ENCODE results near the gene DUOX2. TPM values are rescaled to one million over a fixed set of nuclear protein-coding genes. Genes with fewer than 3 reads are reported as not detected.
"Not testable (repeated sequence)": the region's sequence is repeated elsewhere in the genome, so short reads cannot be mapped to it uniquely, and the experiment has no call there.

Gene DUOX2
- total and polyA plus RNA-seq, 2 of the 13 experiments (the other 11 are each of a cell fraction or from before 2014, with no cell fraction given) = 0.08 TPM; not detected in 1

GRCh38 chr15:45106002-45106790 is 7.8 kb downstream of the DUOX2 start (continued):
- TF ChIP-seq CBX2 (IDR thresholded peaks at IDR 0.05; ENCODE audit: low read depth, low read length) (no peak), CBX2 (CRISPR knock-in tag; IDR thresholded peaks at IDR 0.05; ENCODE audit: low read depth) (no peak), TCF7 (IDR thresholded peaks at IDR 0.05; ENCODE audit: low read depth) (no peak), SOX13 (IDR thresholded peaks at IDR 0.05) (no peak), SOX13 (CRISPR knock-in tag; conservative IDR thresholded peaks at IDR 0.05 in 1 of 2, IDR thresholded peaks at IDR 0.05 in 1 of 2) (no peak), ZNF577 (CRISPR knock-in tag; IDR thresholded peaks at IDR 0.05; ENCODE audit: borderline replicate concordance, low read depth) (no peak), ZNF543 (CRISPR knock-in tag; IDR thresholded peaks at IDR 0.05) (no peak)

GRCh38 chr15:45105586-45105985 is 8.4 kb downstream of the DUOX2 start:
- Histone ChIP-seq H3K4me2 (ENCODE audit: low read depth, low read length) (no peak overlapping the region), H3K9ac (ENCODE audit: insufficient read depth, low read depth, low read length) (no peak overlapping the region), H3K9me3 (ENCODE audit: low read length) (no peaks in the 10 kb centered on the region), H3K27me3 (ENCODE audit: control insufficient read depth in 1 of 2, insufficient read depth in 2 of 2, low read length in 2 of 2) (peaks cover 6 to 39% of the 10 kb centered on the region in 2 experiments; a peak in 4 of 5 replicates), H3K4me1 (ENCODE audit: insufficient read depth, low read length) (no peaks in the 10 kb centered on the region), H3K36me3 (replicated peaks in 1 of 2; ENCODE audit: control insufficient read depth in 1 of 2, insufficient read depth in 2 of 2, low read length in 2 of 2) (no peaks in the 10 kb centered on the region), H3K79me2 (ENCODE audit: insufficient read depth, low read length) (no peaks in the 10 kb centered on the region), H3K4me3 (replicated peaks in 1 of 3; ENCODE audit: insufficient read depth in 1 of 3, low read depth in 2 of 3, low read length in 3 of 3) (no peak overlapping the region), H2AFZ (ENCODE audit: low read length) (no peak overlapping the region), H4K20me1 (ENCODE audit: insufficient read depth, low read length) (no peaks in the 10 kb centered on the region), H3K27ac (ENCODE audit: extremely low read length, insufficient read depth, low read length) (no peak overlapping the region)
- ATAC-seq (no peak), FAIRE-seq (no peak), DNase-seq (ENCODE audit: low spot score) (no peak)
- ChIA-PET POLR2A (no interaction called here), CTCF (ENCODE audit: low intra/inter-chr PET ratio, low total read pairs) (no interaction called here)
- intact Hi-C loops (cut with micrococcal nuclease; ENCODE audit: unreplicated experiment) (no loop called here), in situ Hi-C loops (cut with HindIII; ENCODE audit: extremely low pct_ligation_motif_present, low pct_unique_long_range_greater_than_20kb) (no loop called here)
- no TSS peak for BruUV-seq (replicated peaks)
- TF ChIP-seq ISL2 (CRISPR knock-in tag; IDR thresholded peaks at IDR 0.05) (no peak), RAD21 (CRISPR knock-in tag; IDR thresholded peaks at IDR 0.05) (no peak), ONECUT2 (CRISPR knock-in tag; IDR thresholded peaks at IDR 0.05) (no peak), HOXA7 (CRISPR knock-in tag; IDR thresholded peaks at IDR 0.05) (no peak)
- TF ChIP-seq, protein P1, sequence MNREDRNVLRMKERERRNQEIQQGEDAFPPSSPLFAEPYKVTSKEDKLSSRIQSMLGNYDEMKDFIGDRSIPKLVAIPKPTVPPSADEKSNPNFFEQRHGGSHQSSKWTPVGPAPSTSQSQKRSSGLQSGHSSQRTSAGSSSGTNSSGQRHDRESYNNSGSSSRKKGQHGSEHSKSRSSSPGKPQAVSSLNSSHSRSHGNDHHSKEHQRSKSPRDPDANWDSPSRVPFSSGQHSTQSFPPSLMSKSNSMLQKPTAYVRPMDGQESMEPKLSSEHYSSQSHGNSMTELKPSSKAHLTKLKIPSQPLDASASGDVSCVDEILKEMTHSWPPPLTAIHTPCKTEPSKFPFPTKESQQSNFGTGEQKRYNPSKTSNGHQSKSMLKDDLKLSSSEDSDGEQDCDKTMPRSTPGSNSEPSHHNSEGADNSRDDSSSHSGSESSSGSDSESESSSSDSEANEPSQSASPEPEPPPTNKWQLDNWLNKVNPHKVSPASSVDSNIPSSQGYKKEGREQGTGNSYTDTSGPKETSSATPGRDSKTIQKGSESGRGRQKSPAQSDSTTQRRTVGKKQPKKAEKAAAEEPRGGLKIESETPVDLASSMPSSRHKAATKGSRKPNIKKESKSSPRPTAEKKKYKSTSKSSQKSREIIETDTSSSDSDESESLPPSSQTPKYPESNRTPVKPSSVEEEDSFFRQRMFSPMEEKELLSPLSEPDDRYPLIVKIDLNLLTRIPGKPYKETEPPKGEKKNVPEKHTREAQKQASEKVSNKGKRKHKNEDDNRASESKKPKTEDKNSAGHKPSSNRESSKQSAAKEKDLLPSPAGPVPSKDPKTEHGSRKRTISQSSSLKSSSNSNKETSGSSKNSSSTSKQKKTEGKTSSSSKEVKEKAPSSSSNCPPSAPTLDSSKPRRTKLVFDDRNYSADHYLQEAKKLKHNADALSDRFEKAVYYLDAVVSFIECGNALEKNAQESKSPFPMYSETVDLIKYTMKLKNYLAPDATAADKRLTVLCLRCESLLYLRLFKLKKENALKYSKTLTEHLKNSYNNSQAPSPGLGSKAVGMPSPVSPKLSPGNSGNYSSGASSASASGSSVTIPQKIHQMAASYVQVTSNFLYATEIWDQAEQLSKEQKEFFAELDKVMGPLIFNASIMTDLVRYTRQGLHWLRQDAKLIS (CRISPR knock-in tag; IDR thresholded peaks at IDR 0.05) = no peak
- no CpG with 5 or more reads among the region's 11 CpGs for WGBS (ENCODE audit: low lambda C conversion rate)

GRCh38 chr15:45104170-45104569 is 9.8 kb downstream of the DUOX2 start:
- H3K36me3 ChIP-seq (replicated peaks in 1 of 2; ENCODE audit: control insufficient read depth in 1 of 2, insufficient read depth in 2 of 2, low read length in 2 of 2); intact Hi-C loops (cut with micrococcal nuclease; ENCODE audit: unreplicated experiment); POLR2A ChIA-PET; FAIRE-seq; in situ Hi-C loops (cut with HindIII; ENCODE audit: extremely low pct_ligation_motif_present, low pct_unique_long_range_greater_than_20kb); H3K4me2 ChIP-seq (ENCODE audit: low read depth, low read length); H4K20me1 ChIP-seq (ENCODE audit: insufficient read depth, low read length); H3K79me2 ChIP-seq (ENCODE audit: insufficient read depth, low read length); H3K9ac ChIP-seq (ENCODE audit: insufficient read depth, low read depth, low read length); H3K9me3 ChIP-seq (ENCODE audit: low read length); H3K4me3 ChIP-seq (replicated peaks in 1 of 3; ENCODE audit: insufficient read depth in 1 of 3, low read depth in 2 of 3, low read length in 3 of 3); BruUV-seq (replicated peaks); H3K27ac ChIP-seq (ENCODE audit: extremely low read length, insufficient read depth, low read length); DNase-seq (ENCODE audit: low spot score); H3K4me1 ChIP-seq (ENCODE audit: insufficient read depth, low read length); CTCF ChIA-PET (ENCODE audit: low intra/inter-chr PET ratio, low total read pairs); H2AFZ ChIP-seq (ENCODE audit: low read length): not testable (repeated sequence)
- peak; percentile 30; the same call in 1 of the 3 replicates for ATAC-seq
- peaks cover 6 to 41% of the 10 kb centered on the region in 2 experiments for H3K27me3 ChIP-seq (ENCODE audit: control insufficient read depth in 1 of 2, insufficient read depth in 2 of 2, low read length in 2 of 2)
- 16% methylated on average over 5 of the region's 9 CpGs for WGBS (ENCODE audit: low lambda C conversion rate)
